HCT116 (cell line): ENCODE data around the gene VPS25. TPM values are rescaled to one million over a fixed set of nuclear protein-coding genes. Genes with fewer than 3 reads are reported as not detected.

ENCODE experiments used
- ATAC-seq: fragments of 200-7000 bp; cut with Tn5 transposase; 2 replicates; pipeline ENCODE4 v1.9.1; 2020; ENCODE audit warnings: mild to moderate bottlenecking, moderate library complexity
- BruUV-seq: library from RNA; stranded (reverse); fragments of 400-500 nt; replicated peaks from 2 replicates; lab custom pipeline; 2021; lab: Mats Ljungman, UMichigan
- CTCF ChIA-PET: fragments of 300-600 bp; sonication (Branson Sonifier 250); formaldehyde crosslinking; loops from one replicate; lab custom pipeline; 2021; ENCODE audit warnings: antibody characterized with exemption; lab: Charles Lee
- POLR2A ChIA-PET: fragments of 300-600, 350-600 bp; sonication (Branson Sonifier 250); formaldehyde crosslinking; loops from one replicate; lab custom pipeline; 2021; ENCODE audit warnings: antibody characterized with exemption; lab: Charles Lee
- RAD21 ChIA-PET, 2 experiments: fragments of 300-600 bp; sonication (Branson Sonifier 250); formaldehyde crosslinking; loops; one replicate each; lab custom pipeline; 2023; ENCODE audit warnings: low total read pairs in 2 of 2; ENCODE audit not compliant: uncharacterized antibody in 2 of 2, unreplicated experiment in 2 of 2, low non-redundant PET in 1 of 2; lab: Charles Lee
- DNase-seq: peaks from one replicate; pipeline ENCODE4 v3.0.0-alpha.2; 2010; ENCODE audit warnings: low read depth, low spot score
- H2AFZ ChIP-seq: fragments of 200-600 bp; shearing (Covaris generic), sonication (generic); 2 replicates; pipeline ENCODE4 v1.6.1; 2017; ENCODE audit warnings: low read depth, mixed run types, mixed read lengths, antibody characterized with exemption, low read length; ENCODE audit not compliant: poor library complexity, severe bottlenecking
- H3K27ac ChIP-seq: 2 replicates; pipeline ENCODE4 v1.5.1; 2012; ENCODE audit warnings: low read depth, low read length
- H3K27me3 ChIP-seq: fragments of 200-600 bp; sonication (generic); 2 replicates; pipeline ENCODE4 v1.6.1; 2016; ENCODE audit warnings: mixed run types, low read length, mixed read lengths; ENCODE audit not compliant: insufficient read depth
- H3K36me3 ChIP-seq, 2 experiments: fragments of 200-500 bp in 1 of 2; fragments of 200-600 bp in 1 of 2; sonication (Bioruptor generic) in 1 of 2; sonication (generic) in 1 of 2; 2 replicates each; pipeline versions ENCODE4 v1.5.1 to v1.6.1; 2014 to 2016; ENCODE audit warnings: low read length in 2 of 2, inconsistent platforms in 1 of 2, mixed read lengths in 1 of 2, mixed run types in 1 of 2; ENCODE audit not compliant: insufficient read depth in 2 of 2, control insufficient read depth in 1 of 2
- H3K4me1 ChIP-seq, 2 experiments: fragments of 200-600 bp in 1 of 2; sonication (generic) in 1 of 2; 2 replicates each; pipeline versions ENCODE4 v1.5.1 to v1.6.1; 2012 to 2017; ENCODE audit warnings: low read length in 2 of 2, inconsistent platforms in 1 of 2, mild to moderate bottlenecking in 1 of 2, mixed read lengths in 1 of 2, mixed run types in 1 of 2, moderate library complexity in 1 of 2; ENCODE audit not compliant: insufficient read depth in 2 of 2, control insufficient read depth in 1 of 2
- H3K4me2 ChIP-seq: fragments of 200-600 bp; sonication (generic); 2 replicates; pipeline ENCODE4 v1.6.1; 2017; ENCODE audit warnings: mixed run types, low read length, mixed read lengths
- H3K4me3 ChIP-seq, 2 experiments: fragments of 200-600 bp in 1 of 2; sonication (generic) in 1 of 2; replicated peaks in 1 of 2; 2 replicates each; pipeline ENCODE4 v1.5.1; 2011 to 2016; ENCODE audit warnings: low read length in 2 of 2, control low read depth in 1 of 2, low read depth in 1 of 2, mild to moderate bottlenecking in 1 of 2, mixed read lengths in 1 of 2, mixed run types in 1 of 2
- H3K79me2 ChIP-seq: fragments of 200-600 bp; sonication (generic); 2 replicates; pipeline ENCODE4 v1.6.1; 2017; ENCODE audit warnings: mild to moderate bottlenecking, mixed run types, low read length, moderate library complexity, mixed read lengths; ENCODE audit not compliant: insufficient read depth
- H3K9ac ChIP-seq: fragments of 200-600 bp; sonication (generic); 2 replicates; pipeline ENCODE4 v1.6.1; 2016; ENCODE audit warnings: low read length, mixed read lengths
- H3K9me2 ChIP-seq: fragments of 200-600 bp; sonication (generic), shearing (Covaris generic); 2 replicates; pipeline ENCODE4 v1.6.1; 2017; ENCODE audit warnings: mixed run types, mild to moderate bottlenecking, moderate library complexity; ENCODE audit not compliant: insufficient read depth
- H3K9me3 ChIP-seq, 2 experiments: fragments of 200-500 bp in 1 of 2; fragments of 200-600 bp in 1 of 2; sonication (Bioruptor generic) in 1 of 2; sonication (generic) in 1 of 2; 2 replicates each; pipeline ENCODE4 v1.6.1; 2014 to 2017; ENCODE audit warnings: low read length in 2 of 2, mixed read lengths in 2 of 2, inconsistent platforms in 1 of 2, low read depth in 1 of 2, mild to moderate bottlenecking in 1 of 2, mixed run types in 1 of 2, moderate library complexity in 1 of 2; ENCODE audit not compliant: control insufficient read depth in 1 of 2, insufficient read depth in 1 of 2
- H4K20me1 ChIP-seq: fragments of 200-600 bp; sonication (generic), shearing (Covaris generic); 2 replicates; pipeline ENCODE4 v1.6.1; 2017; ENCODE audit warnings: mixed run types, mild to moderate bottlenecking, moderate library complexity; ENCODE audit not compliant: insufficient read depth
- EGR1 ChIP-seq: IDR thresholded peaks from 2 replicates; pipeline ENCODE4 v1.6.1; 2012; ENCODE audit warnings: low read depth
- ELF1 ChIP-seq: IDR thresholded peaks from 2 replicates; pipeline ENCODE4 v1.6.1; 2012; ENCODE audit warnings: low read depth, borderline replicate concordance
- EZH2phosphoT487 ChIP-seq: fragments of 200-600 bp; IDR thresholded peaks from 2 replicates; pipeline ENCODE4 v1.6.1; 2018; ENCODE audit warnings: antibody characterized with exemption, borderline replicate concordance
- FOSL1 ChIP-seq: IDR thresholded peaks from 2 replicates; pipeline ENCODE4 v1.6.1; 2012; ENCODE audit warnings: low read depth
- JUND ChIP-seq: IDR thresholded peaks from 2 replicates; pipeline ENCODE4 v1.6.1; 2012
- POLR2AphosphoS5 ChIP-seq: IDR thresholded peaks from 2 replicates; pipeline ENCODE4 v1.6.1; 2011; ENCODE audit warnings: mild to moderate bottlenecking, low read depth, low read length, moderate library complexity
- SP1 ChIP-seq: IDR thresholded peaks from 2 replicates; pipeline ENCODE4 v1.6.1; 2012; ENCODE audit warnings: low read depth
- YY1 ChIP-seq: IDR thresholded peaks from 2 replicates; pipeline ENCODE4 v1.6.1; 2011; ENCODE audit warnings: low read length, low read depth, moderate library complexity, mild to moderate bottlenecking; ENCODE audit not compliant: insufficient replicate concordance; ENCODE audit errors: extremely low read depth
- ZNF274 ChIP-seq: fragments of 200-500 bp; sonication (Bioruptor generic); IDR thresholded peaks from 2 replicates; pipeline ENCODE4 v1.6.1; 2014; ENCODE audit warnings: mild to moderate bottlenecking, low read depth, low read length, inconsistent platforms
- intact Hi-C: fragments of 100-400 bp; cut with micrococcal nuclease; formaldehyde crosslinking; loops from 2 replicates; pipeline ENCODE4 v1.10.0; 2022
- total RNA-seq: library from RNA; stranded (reverse); gene quantifications from one replicate; pipeline ENCODE4 v1.2.1, GENCODE V29; 2021; ENCODE audit not compliant: unreplicated experiment
- TF ChIP-seq, protein P1 (sequence below): IDR thresholded peaks from 2 replicates; pipeline ENCODE4 v1.6.1; 2011; ENCODE audit warnings: mild to moderate bottlenecking, low read length, moderate library complexity; ENCODE audit not compliant: insufficient replicate concordance; ENCODE audit errors: extremely low read depth

The VPS25 gene
- total RNA-seq, 1 experiment from 2014 or later: 57.0 TPM

DNA sequence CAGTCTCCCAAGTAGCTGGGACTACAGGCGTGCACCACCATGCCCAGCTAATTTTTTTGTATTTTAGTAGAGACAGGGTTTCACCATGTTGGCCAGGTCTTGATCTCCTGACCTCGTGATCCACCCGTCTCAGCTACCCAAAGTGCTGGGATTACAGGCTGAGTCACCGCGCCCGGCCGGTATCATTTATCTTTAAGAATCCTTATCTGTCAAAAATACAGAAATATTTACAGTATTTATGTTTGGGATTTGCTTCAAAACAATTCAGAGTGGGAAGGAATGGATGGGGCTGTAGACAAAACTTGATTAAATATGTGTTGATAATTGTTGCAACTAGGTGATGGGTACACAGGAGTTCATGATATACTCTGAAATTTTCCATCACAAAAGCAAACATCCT is 47.9 kb downstream of the VPS25 start:
- Histone ChIP-seq H3K27me3 (no peaks in the 10 kb centered on the region), H3K4me2 (no peak overlapping the region), H3K9me3 (no peaks in the 10 kb centered on the region), H3K4me1 (peaks cover 2 to 18% of the 10 kb centered on the region in 2 experiments; a peak in 2 of 4 replicates), H3K79me2 (peaks cover 26% of the 10 kb centered on the region)
- ATAC-seq (no peak), DNase-seq (no peak)
- BruUV-seq: no TSS peak
- RAD21 ChIA-PET: no interaction called here
- TF ChIP-seq EGR1 (no peak), SP1 (no peak), JUND (no peak), ZNF274 (no peak), ELF1 (no peak), POLR2AphosphoS5 (no peak), FOSL1 (no peak), EZH2phosphoT487 (no peak), YY1 (no peak)
- TF ChIP-seq, protein P1, sequence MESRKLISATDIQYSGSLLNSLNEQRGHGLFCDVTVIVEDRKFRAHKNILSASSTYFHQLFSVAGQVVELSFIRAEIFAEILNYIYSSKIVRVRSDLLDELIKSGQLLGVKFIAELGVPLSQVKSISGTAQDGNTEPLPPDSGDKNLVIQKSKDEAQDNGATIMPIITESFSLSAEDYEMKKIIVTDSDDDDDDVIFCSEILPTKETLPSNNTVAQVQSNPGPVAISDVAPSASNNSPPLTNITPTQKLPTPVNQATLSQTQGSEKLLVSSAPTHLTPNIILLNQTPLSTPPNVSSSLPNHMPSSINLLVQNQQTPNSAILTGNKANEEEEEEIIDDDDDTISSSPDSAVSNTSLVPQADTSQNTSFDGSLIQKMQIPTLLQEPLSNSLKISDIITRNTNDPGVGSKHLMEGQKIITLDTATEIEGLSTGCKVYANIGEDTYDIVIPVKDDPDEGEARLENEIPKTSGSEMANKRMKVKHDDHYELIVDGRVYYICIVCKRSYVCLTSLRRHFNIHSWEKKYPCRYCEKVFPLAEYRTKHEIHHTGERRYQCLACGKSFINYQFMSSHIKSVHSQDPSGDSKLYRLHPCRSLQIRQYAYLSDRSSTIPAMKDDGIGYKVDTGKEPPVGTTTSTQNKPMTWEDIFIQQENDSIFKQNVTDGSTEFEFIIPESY: no peak
- TF ChIP-seq, all 23 proteins: peak for 0
- no peak overlapping the region for H3K4me3 ChIP-seq
- H4K20me1 ChIP-seq: no peaks in the 10 kb centered on the region
- H3K36me3 ChIP-seq: peaks cover 26 to 33% of the 10 kb centered on the region in 2 experiments; a peak in 3 of 4 replicates
- no peak overlapping the region for H2AFZ ChIP-seq
- H3K9ac ChIP-seq: no peak overlapping the region
- H3K9me2 ChIP-seq: no peaks in the 10 kb centered on the region
- ChIA-PET POLR2A (no interaction called here), CTCF (no interaction called here)
- intact Hi-C loops: loop anchor here (5.0 kb wide), 1 partner anchor 99 kb away; no protein-coding TSS in a partner anchor
- H3K27ac ChIP-seq: no peak overlapping the region
